ENCODE measurements around the gene CDX2.

The CDX2 gene

GRCh38 chr13:27925220-27925991 lies 43.7 kb downstream of the CDX2 start:
- no peak overlapping the region for H3K4me3 ChIP-seq (ENCODE audit: low read depth, low read length)
- TF ChIP-seq, protein P1, sequence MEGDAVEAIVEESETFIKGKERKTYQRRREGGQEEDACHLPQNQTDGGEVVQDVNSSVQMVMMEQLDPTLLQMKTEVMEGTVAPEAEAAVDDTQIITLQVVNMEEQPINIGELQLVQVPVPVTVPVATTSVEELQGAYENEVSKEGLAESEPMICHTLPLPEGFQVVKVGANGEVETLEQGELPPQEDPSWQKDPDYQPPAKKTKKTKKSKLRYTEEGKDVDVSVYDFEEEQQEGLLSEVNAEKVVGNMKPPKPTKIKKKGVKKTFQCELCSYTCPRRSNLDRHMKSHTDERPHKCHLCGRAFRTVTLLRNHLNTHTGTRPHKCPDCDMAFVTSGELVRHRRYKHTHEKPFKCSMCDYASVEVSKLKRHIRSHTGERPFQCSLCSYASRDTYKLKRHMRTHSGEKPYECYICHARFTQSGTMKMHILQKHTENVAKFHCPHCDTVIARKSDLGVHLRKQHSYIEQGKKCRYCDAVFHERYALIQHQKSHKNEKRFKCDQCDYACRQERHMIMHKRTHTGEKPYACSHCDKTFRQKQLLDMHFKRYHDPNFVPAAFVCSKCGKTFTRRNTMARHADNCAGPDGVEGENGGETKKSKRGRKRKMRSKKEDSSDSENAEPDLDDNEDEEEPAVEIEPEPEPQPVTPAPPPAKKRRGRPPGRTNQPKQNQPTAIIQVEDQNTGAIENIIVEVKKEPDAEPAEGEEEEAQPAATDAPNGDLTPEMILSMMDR (IDR thresholded peaks at IDR 0.05; ENCODE audit: low read depth, low read length) = no peak
- in situ Hi-C loops (cut with HindIII; ENCODE audit: low sequenced_read_pairs) = no loop called here
- DNase-seq (ENCODE audit: low read depth, low spot score) = no peak

DNA sequence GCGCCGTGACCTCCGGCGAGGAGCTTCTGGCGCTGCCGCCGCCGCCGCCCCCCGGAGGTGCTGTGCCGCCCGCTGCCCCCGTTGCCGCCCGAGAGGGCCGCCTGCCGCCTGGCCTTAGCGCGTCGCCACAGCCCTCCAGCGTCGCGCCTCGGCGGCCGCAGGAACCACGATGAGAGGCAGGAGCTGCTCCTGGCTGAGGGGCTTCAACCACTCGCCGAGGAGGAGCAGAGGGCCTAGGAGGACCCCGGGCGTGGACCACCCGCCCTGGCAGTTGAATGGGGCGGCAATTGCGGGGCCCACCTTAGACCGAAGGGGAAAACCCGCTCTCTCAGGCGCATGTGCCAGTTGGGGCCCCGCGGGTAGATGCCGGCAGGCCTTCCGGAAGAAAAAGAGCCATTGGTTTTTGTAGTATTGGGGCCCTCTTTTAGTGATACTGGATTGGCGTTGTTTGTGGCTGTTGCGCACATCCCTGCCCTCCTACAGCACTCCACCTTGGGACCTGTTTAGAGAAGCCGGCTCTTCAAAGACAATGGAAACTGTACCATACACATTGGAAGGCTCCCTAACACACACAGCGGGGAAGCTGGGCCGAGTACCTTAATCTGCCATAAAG lies 44.5 kb downstream of the CDX2 start:
- in situ Hi-C loops (cut with HindIII; ENCODE audit: low sequenced_read_pairs) = no loop called here
- H3K4me3 ChIP-seq (ENCODE audit: low read depth, low read length) = no peak overlapping the region
- no peak for DNase-seq (ENCODE audit: low read depth, low spot score)
- TF ChIP-seq, protein P1 (IDR thresholded peaks at IDR 0.05; ENCODE audit: low read depth, low read length) = no peak

- in situ Hi-C loops (cut with HindIII; ENCODE audit: low sequenced_read_pairs) = no loop called here
- TF ChIP-seq, protein P1 (IDR thresholded peaks at IDR 0.05; ENCODE audit: low read depth, low read length) = no peak
- DNase-seq (ENCODE audit: low read depth, low spot score) = no peak
- no peak overlapping the region for H3K4me3 ChIP-seq (ENCODE audit: low read depth, low read length)
Observed at GRCh38 chr13:27923794-27924528, 45.2 kb downstream of the CDX2 start.

- TF ChIP-seq, protein P1 (IDR thresholded peaks at IDR 0.05; ENCODE audit: low read depth, low read length) = no peak
- in situ Hi-C loops (cut with HindIII; ENCODE audit: low sequenced_read_pairs) = no loop called here
- H3K4me3 ChIP-seq (ENCODE audit: low read depth, low read length) = no peak overlapping the region
- no peak for DNase-seq (ENCODE audit: low read depth, low spot score)
Observed at GRCh38 chr13:27922883-27923612, 46.1 kb downstream of the CDX2 start.

GRCh38 chr13:27921961-27922882 lies 46.9 kb downstream of the CDX2 start:
- in situ Hi-C loops (cut with HindIII; ENCODE audit: low sequenced_read_pairs) = no loop called here
- TF ChIP-seq, protein P1 (IDR thresholded peaks at IDR 0.05; ENCODE audit: low read depth, low read length) = no peak
- no peak for DNase-seq (ENCODE audit: low read depth, low spot score)
- H3K4me3 ChIP-seq (ENCODE audit: low read depth, low read length) = no peak overlapping the region
